HG02884 (cell line): ENCODE measurements around the gene CABLES1.
"Not testable (repeated sequence)": the region's sequence is repeated elsewhere in the genome, so short reads cannot be mapped to it uniquely, and the experiment has no call there.

ENCODE experiments used
- ATAC-seq: cut with Tn5 transposase; IDR thresholded peaks from one replicate; pipeline ENCODE4 v1.9.1; 2021; ENCODE audit warnings: mild to moderate bottlenecking, moderate library complexity; ENCODE audit not compliant: unreplicated experiment

The CABLES1 gene

GRCh38 chr18:23281626-23282436 is 146.5 kb downstream of the CABLES1 start:
- no peak for ATAC-seq

DNA sequence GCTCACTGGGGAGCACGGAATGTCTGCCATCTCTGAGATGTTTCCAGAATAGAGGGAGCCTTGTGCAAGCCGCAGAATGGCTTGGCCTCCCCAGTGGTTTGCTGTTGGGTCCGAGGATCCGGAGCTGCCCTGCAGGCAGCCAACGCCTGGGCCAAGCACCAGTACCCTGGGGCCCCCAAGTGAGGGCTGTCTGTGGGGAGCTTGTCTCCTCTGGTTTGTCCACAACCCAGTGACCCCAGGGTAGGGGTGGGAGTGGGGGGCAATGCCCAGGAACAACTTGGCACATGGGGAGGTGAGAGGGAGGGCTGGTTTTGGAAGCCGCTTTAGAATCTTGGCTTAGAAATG is 147.1 kb downstream of the CABLES1 start:
- ATAC-seq: no peak

- ATAC-seq: no peak
Observed at GRCh38 chr18:23283916-23284430, 148.7 kb downstream of the CABLES1 start.

DNA sequence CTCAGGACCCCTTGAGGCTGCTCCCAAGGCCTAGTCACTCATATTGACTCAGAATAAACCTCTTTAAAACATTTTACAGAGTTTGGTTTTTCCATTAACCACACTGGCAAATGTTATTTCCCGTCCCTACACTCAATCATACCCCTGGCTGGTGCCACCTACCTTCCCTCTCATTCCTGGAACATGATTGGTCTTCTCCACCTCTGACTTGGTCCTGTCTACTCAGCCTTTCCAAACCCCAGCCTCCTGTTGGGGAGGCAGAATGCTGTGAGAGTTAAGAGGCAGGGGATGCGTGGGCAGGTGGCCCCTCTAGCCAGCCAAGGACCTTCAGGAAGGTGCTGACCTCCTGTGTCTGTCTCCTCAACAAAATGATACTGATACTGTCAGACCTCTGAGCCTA is 149.3 kb downstream of the CABLES1 start:
- no peak for ATAC-seq

GRCh38 chr18:23285581-23285980 is 150.3 kb downstream of the CABLES1 start:
- ATAC-seq: not testable (repeated sequence)

DNA sequence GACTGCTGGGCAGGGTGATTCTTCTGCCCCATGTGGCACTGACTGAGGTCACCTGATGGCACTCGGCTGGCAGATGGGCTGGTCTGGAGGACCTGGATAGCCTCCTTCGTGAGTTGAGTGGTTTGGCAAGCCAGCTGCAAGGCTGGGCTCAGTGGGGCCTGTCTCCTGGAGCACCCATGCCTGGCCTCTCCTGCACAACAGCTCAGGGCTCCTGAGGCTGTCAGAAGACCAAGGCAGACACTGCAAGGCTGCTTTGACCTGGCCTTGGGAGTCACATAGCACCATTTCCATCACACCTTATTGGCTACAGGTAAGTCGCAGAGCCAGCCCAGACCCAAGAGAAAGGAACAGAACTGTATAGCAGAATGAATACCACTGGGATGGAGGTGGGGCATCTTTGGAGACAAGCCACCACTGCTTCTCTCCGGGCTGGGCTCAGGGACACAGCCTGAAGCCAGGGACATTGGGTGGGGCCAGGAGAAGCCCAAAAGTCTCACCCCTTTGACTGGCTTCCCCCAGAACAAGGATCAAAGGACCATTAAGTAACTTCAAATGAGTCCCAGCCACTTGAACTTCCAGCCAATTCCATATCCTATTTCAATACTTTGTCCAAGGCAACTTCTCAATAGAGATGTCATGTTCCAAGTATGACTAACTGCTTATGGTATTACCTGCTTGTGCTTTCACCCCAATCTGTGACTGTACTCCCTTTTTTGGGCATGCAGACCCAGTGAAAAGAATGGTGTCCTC is 156.3 kb downstream of the CABLES1 start:
- ATAC-seq: no peak

DNA sequence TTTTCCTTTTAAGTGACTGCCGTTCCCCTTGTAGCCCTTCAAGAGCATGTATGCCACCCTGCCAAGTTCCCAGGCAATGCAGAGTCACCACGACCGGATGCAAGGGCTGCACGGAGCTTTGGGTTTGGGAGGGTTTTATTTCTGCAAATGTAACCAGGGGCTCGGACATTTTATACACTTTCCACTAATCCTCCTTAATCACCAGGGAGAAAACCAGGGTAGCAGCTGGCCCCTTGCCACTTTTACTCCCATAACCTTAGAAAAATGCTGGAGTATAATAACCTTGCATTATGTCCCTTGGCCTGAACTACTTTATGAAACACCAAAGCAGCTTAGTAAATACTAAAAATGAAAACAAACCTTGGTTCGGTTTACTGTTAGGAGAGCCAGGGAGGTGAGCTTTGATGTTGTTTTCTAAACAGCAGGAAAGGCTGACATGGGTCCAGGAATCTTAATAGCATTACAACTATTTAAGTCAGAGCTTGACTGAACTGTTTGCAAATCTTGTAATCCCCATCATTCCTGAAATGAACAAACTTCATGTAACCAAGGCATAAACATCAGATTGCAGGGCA is 165.0 kb downstream of the CABLES1 start:
- ATAC-seq: no peak

DNA sequence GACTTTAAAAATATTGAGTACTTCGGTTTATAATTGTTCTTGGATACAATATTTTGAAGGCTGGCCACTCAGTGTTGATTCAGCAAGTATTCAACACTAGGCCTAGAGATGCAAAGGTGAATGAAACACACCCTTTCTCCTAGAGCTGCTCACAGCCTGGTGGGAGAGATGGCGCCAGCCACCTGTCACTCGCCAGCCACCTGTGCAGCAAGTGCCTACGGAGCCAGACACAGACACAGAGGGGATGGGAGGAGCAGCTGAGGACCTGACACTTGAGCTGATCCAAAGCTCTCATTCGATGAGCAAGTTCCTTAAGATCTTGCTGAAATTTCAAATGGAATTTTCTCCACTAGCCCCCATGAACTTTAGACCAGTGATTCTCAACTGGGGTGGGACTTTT is 166.7 kb downstream of the CABLES1 start:
- no peak for ATAC-seq

GRCh38 chr18:23302511-23302850 is 167.2 kb downstream of the CABLES1 start:
- ATAC-seq: no peak

DNA sequence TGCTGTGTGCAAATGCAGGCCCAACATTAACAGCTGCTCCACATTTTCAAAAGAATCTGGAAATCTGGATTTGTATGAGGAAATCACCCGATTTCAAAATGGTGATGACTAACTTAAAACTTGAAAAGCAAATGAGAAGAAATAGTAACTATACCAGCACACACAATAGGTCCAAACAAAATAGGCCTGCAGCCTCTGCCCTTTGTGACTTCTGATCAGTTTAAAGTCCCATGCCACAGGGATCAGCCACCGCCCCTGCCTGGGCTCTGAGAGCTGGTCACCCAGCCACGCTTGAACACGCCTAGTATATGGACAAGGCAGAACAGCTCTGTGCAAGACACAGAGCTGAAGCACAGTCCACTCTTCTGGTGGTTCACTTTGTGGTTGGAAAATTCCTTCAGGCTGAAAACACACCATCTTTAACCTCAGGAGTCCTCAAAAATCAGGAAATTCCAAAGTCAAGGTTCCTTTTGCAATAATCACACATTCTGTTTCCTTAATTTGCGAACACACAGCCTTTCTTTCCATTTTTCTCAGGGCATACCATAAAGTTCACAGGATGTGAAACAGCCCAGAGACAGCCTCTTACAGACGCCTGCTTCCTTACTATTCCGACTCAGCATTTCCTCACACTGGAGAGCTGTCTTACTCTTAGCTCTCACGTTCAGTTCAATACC is 167.7 kb downstream of the CABLES1 start:
- no peak for ATAC-seq

DNA sequence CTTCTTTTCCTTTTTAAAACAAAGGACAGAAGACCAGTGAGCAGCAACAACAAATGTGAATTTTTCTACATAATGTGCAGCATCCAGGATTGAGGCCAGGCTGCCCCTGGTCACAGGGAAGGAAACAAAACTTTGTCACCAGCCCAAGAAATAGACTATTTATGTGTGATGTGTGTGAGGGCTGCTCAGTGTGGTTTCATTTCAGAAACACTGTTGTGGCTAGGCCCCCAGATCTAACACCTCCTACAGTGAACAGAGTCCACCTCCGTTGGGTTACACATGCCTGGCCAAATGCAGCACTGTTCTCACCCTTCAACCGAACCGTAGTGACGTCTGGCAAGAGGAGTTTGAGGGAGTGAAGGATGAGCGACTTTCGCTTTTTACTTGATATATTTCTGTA is 171.5 kb downstream of the CABLES1 start:
- ATAC-seq: peak; percentile 61

DNA sequence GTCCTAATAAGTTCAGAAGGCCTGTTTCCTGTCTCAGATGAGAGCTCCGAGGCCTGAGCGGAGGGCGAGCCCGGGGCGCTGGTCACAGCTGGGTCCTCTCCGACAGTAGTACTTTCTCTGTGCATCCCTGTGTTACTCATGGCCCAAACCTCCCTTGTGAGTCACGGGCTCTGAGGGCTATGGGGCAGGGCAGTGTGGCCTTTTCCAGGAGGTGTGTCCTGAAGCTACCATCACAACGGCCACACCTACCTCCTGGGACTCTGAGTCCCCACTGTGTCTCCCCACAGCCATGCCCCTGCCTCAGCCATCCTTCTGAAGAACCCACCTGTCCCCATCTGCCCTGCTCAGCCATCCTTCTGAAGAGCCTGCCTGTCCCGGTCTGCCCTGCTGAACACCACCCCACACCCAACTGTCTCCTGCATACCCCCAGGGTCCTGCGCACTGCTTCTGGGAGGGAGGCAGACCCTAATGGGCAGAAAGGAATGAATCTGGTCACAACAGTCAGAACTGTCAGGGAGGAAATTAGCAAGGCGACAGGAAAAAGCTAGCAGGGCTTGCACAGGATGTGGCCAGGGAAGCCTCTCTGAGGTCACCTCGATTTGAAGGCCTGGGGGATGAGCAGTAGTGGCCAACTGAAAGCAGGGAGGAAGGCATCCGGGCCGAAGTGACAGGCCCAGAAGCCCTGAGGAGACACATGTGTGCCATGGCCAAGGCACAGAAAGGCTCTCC is 172.4 kb downstream of the CABLES1 start:
- ATAC-seq: peak; percentile 56
